Parathyroid adenoma (tissue), 2 donors: ENCODE data around the gene HSP90AB1.

Source experiments
- H2AFZ ChIP-seq: fragments of 300-600 bp; sonication (generic); one replicate; pipeline ENCODE4 v1.7.0; 2017; ENCODE audit warnings: antibody characterized with exemption, mild to moderate bottlenecking
- H3K27ac ChIP-seq: fragments of 300-600 bp; sonication (generic); one replicate; pipeline ENCODE4 v1.7.0; 2017
- H3K27me3 ChIP-seq: fragments of 300-600 bp; sonication (generic); one replicate; pipeline ENCODE4 v1.7.0; 2017; ENCODE audit warnings: low read length; ENCODE audit not compliant: control insufficient read depth, insufficient read depth
- H3K36me3 ChIP-seq: fragments of 300-600 bp; sonication (generic); one replicate; pipeline ENCODE4 v1.7.0; 2017; ENCODE audit warnings: low read length; ENCODE audit not compliant: control insufficient read depth, insufficient read depth
- H3K4me1 ChIP-seq: fragments of 300-600 bp; sonication (generic); one replicate; pipeline ENCODE4 v1.7.0; 2017; ENCODE audit warnings: control low read depth
- H3K4me2 ChIP-seq: fragments of 300-600 bp; sonication (generic); one replicate; pipeline ENCODE4 v1.7.0; 2017; ENCODE audit warnings: low read length
- H3K4me3 ChIP-seq: fragments of 300-600 bp; sonication (generic); one replicate; pipeline ENCODE4 v1.7.0; 2017; ENCODE audit warnings: low read depth, low read length
- H3K79me2 ChIP-seq: fragments of 300-600 bp; sonication (generic); one replicate; pipeline ENCODE4 v1.7.0; 2017; ENCODE audit warnings: control low read depth
- H3K9ac ChIP-seq: fragments of 300-600 bp; sonication (generic); one replicate; pipeline ENCODE4 v1.7.0; 2017; ENCODE audit warnings: mild to moderate bottlenecking
- H3K9me3 ChIP-seq: fragments of 300-600 bp; sonication (generic); one replicate; pipeline ENCODE4 v1.7.0; 2017; ENCODE audit warnings: low read length; ENCODE audit not compliant: control insufficient read depth
- TF ChIP-seq, protein P1 (sequence below): fragments of 300-600 bp; sonication (generic); IDR thresholded peaks from one replicate; pipeline ENCODE4 v1.7.0; 2017; ENCODE audit warnings: antibody characterized with exemption, mild to moderate bottlenecking
- donor health status: primary hyperparathyroidism.

The HSP90AB1 gene

GRCh38 chr6:44250067-44250717 lies 3.3 kb downstream of the HSP90AB1 start:
- H3K9me3 ChIP-seq, result no peaks in the 10 kb centered on the region
- H3K27me3 ChIP-seq, result no peaks in the 10 kb centered on the region
- H3K4me2 ChIP-seq, result no peak overlapping the region
- H3K79me2 ChIP-seq, result peaks cover 15% of the 10 kb centered on the region
- TF ChIP-seq, protein P1, sequence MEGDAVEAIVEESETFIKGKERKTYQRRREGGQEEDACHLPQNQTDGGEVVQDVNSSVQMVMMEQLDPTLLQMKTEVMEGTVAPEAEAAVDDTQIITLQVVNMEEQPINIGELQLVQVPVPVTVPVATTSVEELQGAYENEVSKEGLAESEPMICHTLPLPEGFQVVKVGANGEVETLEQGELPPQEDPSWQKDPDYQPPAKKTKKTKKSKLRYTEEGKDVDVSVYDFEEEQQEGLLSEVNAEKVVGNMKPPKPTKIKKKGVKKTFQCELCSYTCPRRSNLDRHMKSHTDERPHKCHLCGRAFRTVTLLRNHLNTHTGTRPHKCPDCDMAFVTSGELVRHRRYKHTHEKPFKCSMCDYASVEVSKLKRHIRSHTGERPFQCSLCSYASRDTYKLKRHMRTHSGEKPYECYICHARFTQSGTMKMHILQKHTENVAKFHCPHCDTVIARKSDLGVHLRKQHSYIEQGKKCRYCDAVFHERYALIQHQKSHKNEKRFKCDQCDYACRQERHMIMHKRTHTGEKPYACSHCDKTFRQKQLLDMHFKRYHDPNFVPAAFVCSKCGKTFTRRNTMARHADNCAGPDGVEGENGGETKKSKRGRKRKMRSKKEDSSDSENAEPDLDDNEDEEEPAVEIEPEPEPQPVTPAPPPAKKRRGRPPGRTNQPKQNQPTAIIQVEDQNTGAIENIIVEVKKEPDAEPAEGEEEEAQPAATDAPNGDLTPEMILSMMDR, result no peak
- no peaks in the 10 kb centered on the region for H3K36me3 ChIP-seq
- H2AFZ ChIP-seq, result no peak overlapping the region
- no peak overlapping the region for H3K4me3 ChIP-seq
- H3K4me1 ChIP-seq, result peaks cover 8% of the 10 kb centered on the region
- no peak overlapping the region for H3K27ac ChIP-seq
- H3K9ac ChIP-seq, result no peak overlapping the region

- no peaks in the 10 kb centered on the region for H3K36me3 ChIP-seq
- TF ChIP-seq, protein P1, result no peak
- no peak overlapping the region for H3K4me2 ChIP-seq
- H3K79me2 ChIP-seq, result peaks cover 15% of the 10 kb centered on the region
- H3K27ac ChIP-seq, result no peak overlapping the region
- H2AFZ ChIP-seq, result no peak overlapping the region
- H3K27me3 ChIP-seq, result no peaks in the 10 kb centered on the region
- no peak overlapping the region for H3K9ac ChIP-seq
- H3K4me1 ChIP-seq, result peaks cover 7% of the 10 kb centered on the region
- H3K4me3 ChIP-seq, result no peak overlapping the region
- H3K9me3 ChIP-seq, result no peaks in the 10 kb centered on the region
Measured at GRCh38 chr6:44250718-44251123, 3.8 kb downstream of the HSP90AB1 start.

- no peak overlapping the region for H3K9ac ChIP-seq
- H3K4me3 ChIP-seq, result no peak overlapping the region
- H2AFZ ChIP-seq, result no peak overlapping the region
- H3K4me1 ChIP-seq, result peaks cover 13% of the 10 kb centered on the region
- no peaks in the 10 kb centered on the region for H3K9me3 ChIP-seq
- H3K4me2 ChIP-seq, result no peak overlapping the region
- no peak overlapping the region for H3K27ac ChIP-seq
- no peaks in the 10 kb centered on the region for H3K36me3 ChIP-seq
- TF ChIP-seq, protein P1, result no peak
- peaks cover 14% of the 10 kb centered on the region for H3K79me2 ChIP-seq
- H3K27me3 ChIP-seq, result no peaks in the 10 kb centered on the region
Measured at GRCh38 chr6:44251576-44252524, 4.9 kb downstream of the HSP90AB1 start.

GRCh38 chr6:44253307-44254101 lies 6.6 kb downstream of the HSP90AB1 start:
- TF ChIP-seq, protein P1, result peak; percentile 44
- H3K9me3 ChIP-seq, result no peaks in the 10 kb centered on the region
- H3K36me3 ChIP-seq, result no peaks in the 10 kb centered on the region
- no peak overlapping the region for H3K4me3 ChIP-seq
- no peaks in the 10 kb centered on the region for H3K27me3 ChIP-seq
- H3K27ac ChIP-seq, result no peak overlapping the region
- H3K79me2 ChIP-seq, result peaks cover 2% of the 10 kb centered on the region
- no peak overlapping the region for H3K9ac ChIP-seq
- no peak overlapping the region for H2AFZ ChIP-seq
- no peak overlapping the region for H3K4me2 ChIP-seq
- peaks cover 13% of the 10 kb centered on the region for H3K4me1 ChIP-seq
